Activated CD8-positive, alpha-beta memory T cell treated with anti-CD3 and anti-CD28 coated beads, Interleukin-2, amount 50 U/mL, for 48 hours (primary cell): ENCODE measurements around the gene UROC1.

ENCODE experiments used
- DNase-seq: peaks from one replicate; pipeline ENCODE4 v3.0.0-alpha.2; 2020

UROC1 gene

DNA sequence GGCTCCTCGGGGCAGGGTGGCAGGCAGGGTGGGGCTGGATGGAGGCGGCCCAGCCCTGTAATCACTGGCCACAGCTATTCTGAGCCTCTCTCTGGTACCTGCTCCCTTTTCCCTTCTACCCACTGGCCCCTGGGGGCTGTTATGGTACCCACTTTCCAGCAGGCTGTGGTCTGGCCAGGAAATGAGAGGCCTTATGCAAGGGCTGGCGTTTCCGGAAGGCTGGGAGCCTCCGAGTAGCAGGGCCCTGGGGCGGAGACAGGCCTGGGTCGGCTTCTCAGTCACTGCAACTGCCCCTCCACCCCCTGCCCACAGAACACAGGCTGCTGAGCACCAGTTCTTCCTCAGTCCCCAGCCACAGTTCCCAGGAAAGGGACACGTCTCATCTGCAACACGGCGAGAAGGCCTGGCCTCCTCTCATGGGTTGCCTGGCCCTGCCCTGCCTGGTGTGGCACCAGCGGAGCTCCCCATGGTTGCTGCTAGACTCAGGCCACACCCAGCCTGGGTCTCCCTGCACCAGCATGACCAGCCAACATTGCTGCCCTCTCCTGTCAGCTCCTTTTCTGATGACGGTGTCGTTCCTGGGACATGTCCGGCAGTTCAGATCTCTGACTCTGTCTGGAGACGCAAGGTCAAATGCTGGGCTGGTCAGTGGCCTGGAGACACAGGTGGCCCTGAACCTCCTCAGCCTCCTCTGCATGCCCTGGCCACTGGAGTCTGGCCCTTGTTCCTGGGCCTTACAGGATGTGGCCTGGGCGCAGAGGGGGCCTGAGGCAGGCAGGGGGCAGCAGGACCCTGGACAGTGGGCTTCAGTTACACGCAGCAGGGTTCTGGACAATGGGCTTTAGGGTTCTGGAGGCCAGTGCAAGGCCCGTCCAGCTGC, 12.8 kb upstream of the UROC1 start:
- no peak for DNase-seq

DNA sequence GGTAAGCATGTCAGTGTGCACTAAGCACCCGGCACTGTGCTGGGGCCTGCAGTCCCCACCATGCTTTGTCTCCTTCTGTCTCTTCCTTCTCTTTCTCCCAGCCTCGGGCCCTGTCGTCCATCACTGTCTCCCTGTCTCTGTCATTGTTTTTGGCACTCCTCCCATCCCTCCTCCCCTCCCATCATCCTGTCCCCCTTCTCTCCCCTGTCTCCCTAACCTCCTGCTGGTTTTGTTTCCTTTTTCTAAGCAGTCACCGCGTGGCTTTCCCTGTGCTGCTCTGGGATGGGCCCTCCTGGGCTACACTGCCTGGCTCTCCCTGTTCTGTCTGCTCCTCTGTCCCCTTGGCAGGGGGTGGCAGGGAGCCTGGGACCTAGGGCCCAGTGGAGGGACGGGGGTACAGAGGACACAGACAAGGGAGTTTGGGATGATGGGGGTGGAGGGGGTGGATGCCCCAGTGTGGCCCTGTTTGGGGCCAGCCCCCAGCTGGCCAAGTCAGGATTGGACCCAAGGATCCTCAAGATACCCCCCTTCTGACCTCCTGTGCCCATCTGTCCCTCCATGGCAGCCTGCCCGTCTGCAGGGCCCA, 12.1 kb upstream of the UROC1 start:
- DNase-seq: no peak

DNA sequence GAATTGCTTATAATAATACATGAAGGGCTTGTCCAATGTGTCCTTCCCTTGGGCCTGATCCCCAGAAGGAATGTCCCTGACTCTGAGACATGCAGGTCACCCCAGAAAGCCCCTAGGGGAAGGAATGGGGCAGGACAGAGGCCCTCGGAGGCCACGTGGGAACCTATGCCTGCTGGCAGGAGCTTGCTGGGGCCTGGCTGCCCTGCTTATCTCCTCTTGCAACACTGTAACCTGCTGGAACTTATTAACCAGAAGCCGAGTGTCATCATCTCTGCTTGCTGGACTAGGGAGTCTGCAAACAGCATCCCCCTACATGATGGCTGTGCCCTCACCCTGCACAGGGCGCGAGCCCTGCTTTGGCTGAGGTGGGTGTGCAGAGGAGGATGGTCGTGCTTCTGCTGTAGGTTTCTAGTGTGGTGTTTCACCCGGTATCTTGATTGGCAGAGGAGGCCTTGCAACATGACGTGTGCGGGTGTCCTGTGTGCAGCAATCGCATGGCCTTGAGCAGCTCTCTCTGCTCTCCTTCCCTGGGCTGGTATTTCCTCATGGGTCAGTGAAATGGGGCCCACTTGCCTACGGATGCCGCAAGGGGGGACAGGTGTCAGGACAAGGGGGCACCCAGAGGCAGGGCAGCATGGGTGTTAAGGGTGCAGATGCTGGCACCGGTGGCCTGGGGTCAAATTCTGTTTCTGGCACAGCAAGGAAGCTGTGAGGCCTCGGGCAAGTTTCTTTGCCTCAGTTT, 11.4 kb upstream of the UROC1 start:
- DNase-seq: no peak

DNA sequence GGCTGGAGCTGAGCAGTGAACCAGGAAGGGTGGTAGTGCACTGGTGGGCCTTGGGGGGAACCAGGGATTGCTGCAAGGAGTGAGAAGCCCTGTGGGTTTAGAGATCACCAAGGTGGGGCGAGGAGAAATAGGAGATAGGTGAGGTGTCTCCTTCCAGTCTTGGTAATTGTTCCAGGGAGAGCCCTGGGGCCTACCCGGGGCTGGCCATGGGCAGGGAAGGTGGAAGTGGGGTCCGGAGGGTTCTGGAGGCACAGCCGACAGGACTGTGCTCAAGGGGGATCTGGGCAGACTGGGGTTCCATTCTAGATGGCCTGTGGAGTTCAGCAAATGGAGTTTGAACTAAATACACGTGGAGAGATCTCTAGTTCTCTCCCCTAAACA, 10.8 kb upstream of the UROC1 start:
- no peak for DNase-seq

DNA sequence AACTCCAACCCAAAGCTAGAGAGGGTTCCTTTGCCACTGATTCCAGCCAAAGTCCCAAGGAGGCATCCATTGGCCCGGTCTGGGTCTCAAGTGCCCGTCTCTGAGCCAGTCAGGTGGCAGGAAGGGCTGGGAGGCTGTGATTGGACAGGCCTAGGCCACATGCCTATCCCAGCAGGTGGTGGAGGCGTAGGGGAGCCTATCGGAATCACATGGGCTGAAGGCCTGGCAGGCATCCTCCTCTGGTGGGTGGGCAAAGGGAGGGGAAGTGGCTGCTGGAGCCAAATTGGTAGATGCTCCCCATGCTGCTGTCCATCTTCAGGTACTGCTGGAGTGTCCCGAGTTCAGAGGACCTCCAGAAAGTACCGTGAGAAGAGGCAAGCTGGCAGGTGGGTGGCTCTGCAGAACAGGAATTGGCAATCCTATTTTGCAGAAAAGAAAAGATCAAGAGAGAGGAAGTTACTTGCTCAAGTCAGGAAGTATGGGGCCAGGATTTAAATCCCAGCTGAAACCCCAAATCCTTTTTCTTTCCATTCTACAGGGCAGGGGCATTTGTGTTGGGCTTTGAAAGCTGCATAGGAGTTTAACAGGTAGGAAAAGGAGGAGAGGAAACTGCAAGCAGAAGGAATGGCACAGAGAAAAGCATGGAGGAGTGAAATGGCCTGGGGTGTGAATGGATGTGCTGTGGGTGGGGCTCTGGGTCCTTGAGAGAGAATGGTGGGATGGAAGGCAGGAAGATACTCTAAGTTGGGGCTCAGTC, 10.1 kb upstream of the UROC1 start:
- no peak for DNase-seq

DNA sequence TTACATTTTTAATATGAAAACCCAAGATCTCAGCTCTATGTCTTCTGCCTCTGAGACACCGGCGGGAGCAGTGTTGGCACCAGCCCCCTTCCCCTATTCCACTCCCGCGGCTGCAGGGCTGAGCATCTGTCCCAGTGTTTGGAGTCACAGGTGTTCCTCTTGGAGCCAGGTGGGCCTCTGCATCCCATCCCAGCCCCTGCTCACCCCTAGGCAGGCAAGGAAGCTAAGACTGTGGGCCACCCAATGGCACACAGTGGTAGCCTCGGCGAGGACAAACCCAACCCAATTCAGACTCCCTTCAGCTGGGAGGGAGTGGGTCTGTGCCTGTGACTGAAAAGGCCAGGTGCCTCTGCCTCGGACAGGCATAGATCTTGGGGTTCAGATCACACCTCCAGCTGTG, 9.4 kb upstream of the UROC1 start:
- no peak for DNase-seq

DNA sequence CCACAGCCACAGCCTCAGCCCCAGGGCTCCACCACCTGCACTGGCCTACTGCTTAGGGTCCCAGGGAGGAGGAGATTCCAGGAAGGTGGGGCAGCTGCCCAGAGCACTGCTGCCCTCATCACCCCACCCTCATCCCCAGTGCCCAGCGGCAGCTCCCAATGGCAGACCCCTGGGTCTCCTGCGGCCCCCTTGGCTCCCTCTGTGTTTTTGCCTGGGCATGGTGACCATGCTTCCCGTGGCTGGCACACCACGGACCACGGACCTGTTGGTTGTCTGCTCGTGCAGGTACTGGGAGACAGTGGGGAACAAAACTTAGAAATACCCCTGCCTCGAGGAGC, 9.1 kb upstream of the UROC1 start:
- no peak for DNase-seq

DNA sequence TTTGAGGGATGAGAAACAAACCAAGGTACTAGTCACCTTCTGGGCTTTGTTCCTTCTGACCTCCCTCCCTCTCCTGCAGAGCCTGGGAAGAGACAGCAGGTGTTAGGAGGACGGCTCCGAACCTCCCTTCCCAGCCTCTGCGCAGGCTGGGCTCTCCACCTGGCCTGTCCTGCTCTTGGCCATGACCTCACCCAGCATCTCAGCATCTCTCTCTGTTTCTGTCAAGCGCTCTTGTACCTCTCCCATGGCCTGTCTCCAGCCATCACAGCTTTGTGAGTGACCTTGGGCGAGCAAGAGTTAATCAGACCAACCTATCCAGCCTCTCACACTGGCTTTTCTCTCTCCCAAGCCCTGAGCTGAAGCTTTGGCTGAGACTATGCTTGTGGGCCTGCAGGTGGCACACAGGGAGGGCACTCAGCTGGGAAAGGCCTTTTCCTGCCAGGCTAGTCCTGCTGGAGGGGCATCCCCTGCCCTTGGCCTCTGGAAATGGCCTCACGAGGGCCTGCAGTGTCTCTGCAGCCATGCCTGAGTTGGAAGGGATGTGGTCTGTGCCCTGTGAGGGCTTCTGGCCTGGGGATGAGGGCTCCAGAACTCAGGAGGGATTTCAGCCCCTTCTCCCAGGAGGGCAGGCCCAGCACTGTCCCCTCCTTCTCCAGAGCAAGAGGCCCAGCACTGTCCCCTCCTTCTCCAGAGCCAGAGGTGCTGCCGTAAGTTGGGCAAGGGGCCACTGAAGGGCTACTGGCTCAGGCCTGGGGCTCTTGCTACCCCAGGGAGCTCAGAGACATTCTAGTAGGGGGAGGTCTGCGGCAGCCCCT, 8.5 kb upstream of the UROC1 start:
- DNase-seq: no peak

DNA sequence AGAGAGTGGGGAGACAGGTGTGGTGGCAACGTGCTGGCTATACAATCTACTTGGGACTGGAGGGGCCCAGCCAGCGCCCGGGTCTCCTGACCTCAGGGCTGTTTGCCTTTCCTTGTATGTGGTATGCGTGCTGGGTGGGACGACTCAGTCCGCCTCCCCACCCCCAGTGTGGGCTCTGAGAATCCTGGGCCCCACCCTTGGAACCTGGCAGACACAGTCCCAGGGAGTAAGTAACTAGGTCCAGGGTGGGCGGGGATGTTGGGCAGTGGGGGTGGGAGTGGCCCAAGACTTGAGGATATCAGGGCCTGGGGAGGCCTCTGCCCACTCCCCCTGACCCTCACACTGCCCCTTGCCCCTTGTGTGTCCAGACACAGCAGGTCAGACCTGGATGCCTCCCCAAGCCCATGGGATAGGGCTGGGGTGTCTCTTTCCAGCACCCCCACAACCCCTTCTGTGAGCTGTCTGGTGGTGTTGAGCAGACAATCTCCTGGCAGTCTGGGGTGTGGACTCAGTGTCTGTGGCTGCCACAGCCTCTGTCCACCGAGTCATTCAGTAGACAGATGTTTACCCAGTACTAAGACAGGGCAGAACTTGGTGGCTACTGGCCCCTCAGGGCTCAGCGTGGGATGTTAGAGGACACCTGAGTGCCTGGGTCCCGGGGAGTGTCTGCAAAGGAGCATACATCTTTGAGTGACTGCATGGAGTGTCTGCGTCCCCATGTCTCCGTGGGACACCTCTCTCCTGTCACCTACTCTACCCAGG, 7.7 kb upstream of the UROC1 start:
- no peak for DNase-seq

DNA sequence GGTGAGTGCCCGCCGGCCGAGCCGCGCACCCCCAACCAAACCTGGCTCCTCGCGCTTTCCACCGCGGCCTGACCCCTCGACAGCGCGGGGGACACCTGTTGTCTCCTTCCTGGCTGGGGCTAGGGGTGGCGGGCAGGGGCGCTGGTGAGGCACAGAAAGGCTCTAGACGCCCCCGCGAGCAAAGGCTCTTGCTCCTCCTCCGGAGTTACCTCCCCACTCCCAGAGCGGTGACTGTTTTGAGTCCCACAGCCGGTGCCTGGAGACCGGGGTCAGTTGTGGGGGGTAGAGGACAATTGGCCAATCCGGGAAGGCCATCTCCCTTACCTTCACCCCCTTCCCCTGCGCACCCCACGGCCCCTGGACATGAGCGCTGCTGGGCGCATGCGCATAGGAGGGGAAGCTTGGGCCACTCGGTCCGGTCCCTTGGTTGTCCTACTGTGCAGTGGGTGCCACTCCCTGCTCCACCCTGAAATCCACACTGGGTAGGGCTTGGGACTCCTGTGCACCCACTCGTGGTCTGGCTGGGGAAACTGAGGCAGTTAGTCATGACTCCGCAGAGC, 6.9 kb upstream of the UROC1 start:
- DNase-seq: no peak

DNA sequence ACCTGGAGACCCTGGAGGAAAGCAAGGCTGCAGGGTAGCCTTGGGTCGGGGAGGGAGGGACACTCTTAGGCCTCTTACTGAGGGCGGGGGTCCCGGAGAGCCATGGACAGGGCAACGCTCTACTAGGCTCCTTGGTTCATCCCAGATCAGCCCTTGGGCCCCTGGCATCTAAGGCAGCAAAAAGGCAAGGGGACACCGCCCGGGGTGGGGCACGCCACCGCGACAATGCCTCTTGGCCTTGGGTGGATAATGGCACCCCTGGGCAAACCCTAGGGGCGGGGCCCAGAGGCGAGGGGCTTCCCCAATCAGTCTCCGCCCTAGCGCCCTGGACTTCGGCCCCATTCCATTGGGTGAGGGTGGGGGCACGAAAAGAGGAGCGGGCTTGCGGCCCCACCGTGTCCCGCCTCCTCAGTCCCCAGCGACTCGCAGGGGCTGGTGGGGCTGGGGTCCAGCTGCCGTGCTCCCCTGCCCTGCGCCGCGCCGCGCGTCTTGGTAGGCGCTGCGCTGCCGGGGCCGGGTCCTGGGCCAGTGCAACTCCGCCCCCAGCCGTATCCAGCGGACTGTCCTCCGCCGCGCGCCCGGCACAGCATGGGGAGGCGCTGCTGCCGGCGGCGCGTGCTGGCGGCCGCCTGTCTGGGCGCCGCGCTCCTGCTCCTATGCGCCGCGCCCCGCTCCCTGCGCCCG, 6.3 kb upstream of the UROC1 start, which contains the start of gene CHST13:
Gene CHST13 (plus strand): TSS at position 411 of the 684 bp plus-strand sequence. CDS start 178 bp downstream, at position 589.
- no peak for DNase-seq

DNA sequence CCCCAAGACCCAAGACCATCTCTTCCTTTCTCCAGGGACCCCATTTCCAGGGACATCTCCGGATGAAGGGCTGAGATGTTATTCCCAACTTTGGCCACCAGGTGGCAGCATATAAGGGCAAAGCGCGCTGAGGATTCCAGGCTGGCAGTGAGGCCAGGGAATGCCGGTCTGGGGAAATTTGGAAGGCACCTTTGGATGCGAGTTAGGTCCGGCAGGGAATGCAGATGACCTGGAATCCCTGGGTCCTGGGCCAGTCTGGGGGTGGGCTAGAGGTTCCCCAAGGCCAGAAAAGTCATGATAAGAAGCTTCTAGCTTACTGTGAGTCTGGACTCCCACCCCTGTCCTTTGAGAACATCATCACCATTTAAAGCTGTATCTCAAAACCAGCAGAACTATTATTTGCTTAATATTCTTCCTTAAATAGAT, 4.8 kb upstream of the UROC1 start:
- DNase-seq: peak; percentile 75

DNA sequence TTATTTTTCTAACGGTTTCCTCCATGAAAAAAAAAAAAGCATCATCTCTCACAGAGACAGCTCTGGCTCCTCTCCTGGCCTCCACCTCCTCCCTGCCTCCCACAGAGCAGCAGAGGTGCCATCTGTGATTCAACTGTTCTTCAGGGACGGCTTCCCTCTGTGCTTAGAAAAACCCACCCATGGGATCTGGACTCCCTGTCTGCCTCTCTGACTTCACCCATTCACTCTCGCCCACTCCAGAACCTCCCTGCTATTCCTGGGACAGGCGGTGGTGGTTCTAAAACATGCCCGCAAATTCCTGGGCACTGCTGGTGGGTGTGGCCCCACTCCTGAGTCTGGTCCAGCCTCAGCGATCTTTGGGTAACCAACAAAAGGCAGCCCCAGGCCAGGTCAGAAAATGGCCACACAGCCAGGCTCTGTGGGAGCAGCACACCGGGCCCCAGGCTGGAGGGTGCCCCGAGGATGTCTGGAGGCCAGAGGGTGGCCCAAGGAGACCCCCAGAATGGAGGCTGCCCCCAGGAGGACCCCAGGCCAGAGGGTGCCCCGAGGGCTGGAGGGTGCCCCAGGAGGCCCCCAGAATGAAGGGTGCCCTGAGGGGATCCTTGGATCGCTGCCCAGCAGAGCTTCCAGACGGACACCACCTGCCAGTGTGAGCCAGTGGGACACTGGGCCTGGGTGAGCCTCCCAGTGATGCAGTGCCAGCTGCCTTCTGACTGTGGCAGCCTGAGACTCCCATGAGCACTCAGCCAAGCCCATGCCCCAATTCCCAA, 3.7 kb upstream of the UROC1 start:
- DNase-seq: no peak

DNA sequence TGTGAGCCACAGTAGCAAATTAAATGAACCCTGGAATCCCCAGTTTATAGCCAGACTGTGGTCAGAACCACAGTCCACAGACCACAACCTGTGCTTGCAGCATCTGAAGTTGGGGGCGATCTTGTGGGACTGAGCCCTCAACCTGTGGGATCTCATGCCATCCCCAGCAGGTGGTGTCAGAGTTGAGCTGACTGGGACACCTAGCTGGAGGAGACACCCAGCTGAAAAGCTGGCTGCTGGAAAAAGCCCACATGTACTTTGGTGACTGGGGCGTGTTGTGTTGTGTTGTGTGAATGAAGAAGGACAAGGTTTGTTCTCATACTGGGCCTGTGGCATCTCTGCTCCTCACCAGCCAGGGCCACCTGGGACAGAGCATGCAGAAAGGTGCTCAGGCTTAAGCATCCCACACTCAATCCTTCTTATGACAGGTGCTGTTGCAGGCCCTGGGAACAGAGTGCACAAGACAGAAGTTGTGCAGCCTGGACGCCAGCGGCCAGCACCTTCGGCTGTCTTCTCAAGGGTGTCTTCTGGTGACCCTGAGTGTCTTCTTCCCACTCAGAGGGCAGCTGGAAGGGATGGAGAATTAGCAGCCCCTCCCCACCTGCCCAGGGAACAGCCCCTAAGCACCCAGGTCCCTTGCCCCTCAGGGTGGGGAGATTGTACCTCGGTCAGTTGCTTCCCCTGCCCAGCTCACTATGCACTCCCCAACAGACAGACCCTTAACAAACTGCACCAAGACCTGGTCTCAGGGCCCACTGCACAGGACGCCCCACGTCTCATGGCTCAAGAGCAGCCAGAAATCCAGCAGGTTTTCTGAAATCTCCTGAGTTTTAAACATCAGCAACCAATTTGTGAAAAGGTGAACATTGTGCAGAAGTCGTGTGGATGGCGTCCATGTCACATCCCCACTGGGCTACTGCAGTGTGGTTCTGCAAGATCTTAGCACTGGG, 2.2 kb upstream of the UROC1 start:
- DNase-seq: no peak

DNA sequence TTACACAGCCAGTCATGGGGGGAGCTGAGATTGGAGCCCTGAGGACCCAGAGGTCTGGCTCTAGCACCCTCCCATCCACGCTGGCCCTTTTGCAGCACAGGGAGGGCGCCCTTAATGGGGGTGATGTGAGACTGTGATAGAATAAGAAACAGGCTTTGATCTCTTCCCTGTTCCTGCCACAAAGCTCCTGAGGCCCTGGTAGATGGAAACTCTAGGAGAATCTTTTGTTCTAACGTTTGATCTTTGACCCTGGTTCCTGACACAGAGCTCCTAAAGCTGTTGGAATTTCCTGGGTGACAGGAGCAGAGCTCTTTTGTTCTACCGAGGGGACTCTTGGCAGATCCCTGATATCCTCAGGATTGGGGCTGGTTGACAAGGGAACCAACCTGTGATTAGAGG, 1.2 kb upstream of the UROC1 start:
- DNase-seq: no peak

DNA sequence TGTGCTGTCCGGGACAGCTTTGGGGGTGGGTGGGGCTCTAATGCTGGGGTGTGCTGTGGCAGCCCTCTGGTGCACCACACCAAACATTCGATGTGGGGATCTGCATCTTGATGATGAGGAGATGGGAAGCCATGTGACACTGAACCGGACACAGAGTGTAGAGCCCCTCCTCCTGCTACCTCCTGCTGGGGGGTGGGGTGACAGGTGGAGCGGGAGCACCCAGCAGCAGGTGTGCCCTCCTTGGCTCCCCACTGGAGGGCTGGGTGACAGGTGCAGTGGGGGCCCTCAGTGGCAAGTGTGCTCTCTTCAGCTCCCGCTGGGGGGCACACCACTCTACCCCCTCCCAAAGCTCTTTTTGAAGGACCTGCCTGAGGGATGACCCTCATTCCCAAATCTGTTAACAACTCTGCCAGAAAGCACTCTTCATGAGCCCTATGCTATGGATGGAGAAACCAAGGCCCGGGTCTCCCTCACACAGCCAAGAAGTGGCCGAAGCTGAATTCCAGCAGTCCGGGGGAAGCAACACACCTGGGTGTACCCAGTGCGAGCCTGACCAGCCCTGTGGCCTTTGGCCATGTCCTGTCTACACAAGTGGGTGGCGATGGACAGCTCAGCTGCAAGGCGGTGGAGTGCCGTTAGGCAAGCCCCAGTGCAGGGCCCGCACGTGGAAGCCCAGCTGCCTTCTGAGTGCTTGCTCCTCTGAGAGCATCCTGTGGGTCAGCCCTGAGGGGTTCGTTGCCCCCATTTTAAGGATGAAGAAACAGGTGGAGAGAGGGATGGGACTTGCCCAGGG, 609 bp upstream of the UROC1 start:
- no peak for DNase-seq

DNA sequence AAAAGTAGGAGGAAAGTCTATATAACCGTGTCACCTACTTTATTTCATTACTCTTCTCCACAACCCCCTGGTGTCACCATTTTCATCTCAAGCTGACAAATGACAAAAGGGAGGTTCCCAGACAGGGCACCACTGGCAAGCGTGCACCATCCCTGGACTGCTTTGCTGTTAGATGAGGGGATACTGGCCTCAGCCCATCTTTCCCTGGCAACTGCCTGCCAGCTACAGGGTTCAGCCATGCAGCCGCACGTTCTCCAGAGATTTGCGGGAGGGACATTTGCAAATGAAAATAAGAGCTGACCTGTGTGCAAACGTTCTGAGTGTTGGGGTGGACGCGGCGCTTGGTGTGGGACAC, 660 bp downstream of the UROC1 start:
- DNase-seq: no peak
